HL-60 (cell line): ENCODE data around the gene CASP12.

ENCODE experiments used
- DNase-seq, 2 experiments: peaks; one replicate each; pipeline ENCODE4 v3.0.0-alpha.2; 2010 to 2020; ENCODE audit warnings: low read depth in 1 of 2, low spot score in 1 of 2
- H3K27ac ChIP-seq: fragments of 250-450 bp; sonication (Bioruptor Pico); replicated peaks from 2 replicates; pipeline ENCODE4 v1.5.1; 2020; ENCODE audit warnings: mild to moderate bottlenecking, moderate library complexity
- H3K27me3 ChIP-seq: fragments of 250-450 bp; sonication (Bioruptor Pico); 2 replicates; pipeline ENCODE4 v1.5.1; 2021; ENCODE audit warnings: mild to moderate bottlenecking, moderate library complexity; ENCODE audit not compliant: insufficient read depth, poor library complexity, severe bottlenecking
- H3K4me3 ChIP-seq: replicated peaks from 2 replicates; pipeline ENCODE4 v1.5.1; 2011; ENCODE audit warnings: mild to moderate bottlenecking, control low read depth, low read length; ENCODE audit not compliant: insufficient read depth
- CTCF ChIP-seq: IDR thresholded peaks from one replicate; pipeline ENCODE4 v1.5.1; 2011; ENCODE audit warnings: low read length, control low read depth, inconsistent platforms; ENCODE audit not compliant: insufficient read depth
- GABPA ChIP-seq: IDR thresholded peaks from 2 replicates; pipeline ENCODE4 v1.6.1; 2012; ENCODE audit warnings: low read depth
- POLR2AphosphoS5 ChIP-seq: IDR thresholded peaks from 2 replicates; pipeline ENCODE4 v1.6.1; 2012; ENCODE audit warnings: low read depth
- REST ChIP-seq: IDR thresholded peaks from 2 replicates; pipeline ENCODE4 v1.6.1; 2012; ENCODE audit warnings: low read depth; ENCODE audit not compliant: insufficient replicate concordance
- SPI1 ChIP-seq: IDR thresholded peaks from 2 replicates; pipeline ENCODE4 v1.6.1; 2012; ENCODE audit warnings: low read depth, mild to moderate bottlenecking, borderline replicate concordance

Gene CASP12

GRCh38 chr11:104895634-104896033 is 2.6 kb downstream of the CASP12 start:
- H3K4me3 ChIP-seq, result no peak overlapping the region
- H3K27ac ChIP-seq, result no peak overlapping the region
- TF ChIP-seq GABPA (no peak), CTCF (no peak), POLR2AphosphoS5 (no peak), REST (no peak), SPI1 (no peak)
- H3K27me3 ChIP-seq, result no peaks in the 10 kb centered on the region
- DNase-seq, result no peak

- no peak overlapping the region for H3K4me3 ChIP-seq
- H3K27ac ChIP-seq, result no peak overlapping the region
- TF ChIP-seq GABPA (no peak), CTCF (no peak), SPI1 (0 out of 2 replicates have a peak, but pooled peaks have one; percentile 13), REST (no peak), POLR2AphosphoS5 (no peak)
- H3K27me3 ChIP-seq, result no peaks in the 10 kb centered on the region
- no peak for DNase-seq
Measured at GRCh38 chr11:104893876-104894275, 4.4 kb downstream of the CASP12 start.

DNA sequence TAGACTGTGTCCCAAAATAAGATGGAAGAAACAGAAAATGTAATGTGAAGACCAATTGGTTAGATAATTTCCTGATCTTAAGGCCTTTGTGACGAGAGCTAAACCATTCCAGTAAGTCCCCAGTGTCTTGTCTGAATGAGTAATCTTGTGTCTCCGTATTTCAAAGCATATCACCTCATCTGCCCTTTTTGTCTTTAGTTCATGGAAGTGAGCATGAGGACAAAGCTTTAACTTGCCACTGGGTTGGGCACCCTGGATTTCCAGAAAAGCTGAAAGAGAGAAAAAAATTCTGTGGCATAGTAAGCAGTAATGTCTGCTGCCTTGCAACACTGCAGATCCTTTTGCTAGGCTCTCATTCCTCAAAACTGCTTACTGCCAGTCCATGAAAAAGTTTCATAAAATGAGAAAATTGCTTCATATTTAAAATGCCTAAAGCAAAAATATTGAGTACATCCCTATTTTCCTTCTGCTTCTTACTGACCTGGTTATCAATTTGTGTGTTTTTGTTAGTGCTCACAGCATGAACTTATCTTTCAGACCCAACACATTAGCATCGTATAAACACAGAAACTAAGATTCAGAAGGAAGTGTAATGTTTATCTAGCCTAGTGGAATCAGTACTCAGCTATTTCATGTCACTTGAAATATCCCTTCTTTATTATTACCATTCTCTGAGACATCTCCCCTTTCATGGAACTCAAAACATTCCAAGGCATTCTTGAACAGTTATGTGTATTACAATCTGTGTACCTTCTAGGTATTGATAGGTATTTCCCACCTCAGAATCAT is 5.3 kb downstream of the CASP12 start:
- DNase-seq, result no peak
- H3K4me3 ChIP-seq, result no peak overlapping the region
- no peaks in the 10 kb centered on the region for H3K27me3 ChIP-seq
- no peak overlapping the region for H3K27ac ChIP-seq
- TF ChIP-seq CTCF, result no peak
- no peak for TF ChIP-seq GABPA
- no peak for TF ChIP-seq POLR2AphosphoS5
- TF ChIP-seq SPI1, result no peak
- no peak for TF ChIP-seq REST
